Measurements from ENCODE around the gene ANKRD22. TPM values are rescaled to one million over a fixed set of nuclear protein-coding genes. Genes with fewer than 3 reads are reported as not detected.

Gene ANKRD22
- total RNA-seq, 1 donor from 2014 or later: 2.9 TPM

- peaks cover 8% of the 10 kb centered on the region for H3K4me1 Mint-ChIP-seq (ENCODE audit: unreplicated experiment)
- no peak for DNase-seq (ENCODE audit: extremely low spot score, unreplicated experiment)
- no peaks in the 10 kb centered on the region for H3K36me3 Mint-ChIP-seq
- no peaks in the 10 kb centered on the region for H3K27me3 Mint-ChIP-seq
- H3K9me3 Mint-ChIP-seq: no peaks in the 10 kb centered on the region
- H3K27ac Mint-ChIP-seq: no peak overlapping the region
- peak; percentile 75 for TF ChIP-seq CTCF (conservative IDR thresholded peaks at IDR 0.05)
- no peak overlapping the region for H3K4me3 Mint-ChIP-seq
Measured at GRCh38 chr10:88791924-88792323, 59.7 kb downstream of the ANKRD22 start.

GRCh38 chr10:88788924-88789323 lies 62.7 kb downstream of the ANKRD22 start:
- H3K36me3 Mint-ChIP-seq: no peaks in the 10 kb centered on the region
- no peak overlapping the region for H3K27ac Mint-ChIP-seq
- H3K4me3 Mint-ChIP-seq: no peak overlapping the region
- no peak for TF ChIP-seq CTCF (conservative IDR thresholded peaks at IDR 0.05)
- peaks cover 8% of the 10 kb centered on the region for H3K4me1 Mint-ChIP-seq (ENCODE audit: unreplicated experiment)
- H3K9me3 Mint-ChIP-seq: no peaks in the 10 kb centered on the region
- H3K27me3 Mint-ChIP-seq: no peaks in the 10 kb centered on the region
- no peak for DNase-seq (ENCODE audit: extremely low spot score, unreplicated experiment)

- H3K27me3 Mint-ChIP-seq: no peaks in the 10 kb centered on the region
- no peak for TF ChIP-seq CTCF (conservative IDR thresholded peaks at IDR 0.05)
- H3K4me3 Mint-ChIP-seq: no peak overlapping the region
- no peaks in the 10 kb centered on the region for H3K36me3 Mint-ChIP-seq
- no peak for DNase-seq (ENCODE audit: extremely low spot score, unreplicated experiment)
- no peak overlapping the region for H3K27ac Mint-ChIP-seq
- H3K4me1 Mint-ChIP-seq (ENCODE audit: unreplicated experiment): peaks cover 8% of the 10 kb centered on the region
- no peaks in the 10 kb centered on the region for H3K9me3 Mint-ChIP-seq
Measured at GRCh38 chr10:88787463-88787862, 64.2 kb downstream of the ANKRD22 start.

- Mint-ChIP-seq H3K4me1 (ENCODE audit: unreplicated experiment) (peaks cover 8% of the 10 kb centered on the region), H3K9me3 (no peaks in the 10 kb centered on the region), H3K27me3 (no peaks in the 10 kb centered on the region), H3K4me3 (no peak overlapping the region), H3K27ac (no peak overlapping the region), H3K36me3 (no peaks in the 10 kb centered on the region)
- DNase-seq (ENCODE audit: extremely low spot score, unreplicated experiment): no peak
- no peak for TF ChIP-seq CTCF (conservative IDR thresholded peaks at IDR 0.05)
Measured at GRCh38 chr10:88786032-88786770, 65.4 kb downstream of the ANKRD22 start.

- Mint-ChIP-seq H3K4me1 (ENCODE audit: unreplicated experiment) (no peaks in the 10 kb centered on the region), H3K36me3 (no peaks in the 10 kb centered on the region), H3K4me3 (no peak overlapping the region), H3K27me3 (no peaks in the 10 kb centered on the region), H3K9me3 (no peaks in the 10 kb centered on the region), H3K27ac (no peak overlapping the region)
- no peak for TF ChIP-seq CTCF (conservative IDR thresholded peaks at IDR 0.05)
- DNase-seq (ENCODE audit: extremely low spot score, unreplicated experiment): no peak
Measured at GRCh38 chr10:88783724-88784123, 67.9 kb downstream of the ANKRD22 start.

All from type B pancreatic cell (in vitro differentiated cells).